ENCODE measurements around the gene ST3GAL3.
A peak's percentile ranks its signal among the peaks of the same experiment; 100 is the strongest.

The ST3GAL3 gene

GRCh38 chr1:43842175-43842498 lies 134.8 kb downstream of the ST3GAL3 start:
- Histone ChIP-seq H3K36me3 (ENCODE audit: control insufficient read depth, insufficient read depth, low read length) (no peaks in the 10 kb centered on the region), H3K4me1 (ENCODE audit: control insufficient read depth, insufficient read depth, low read length) (peaks cover 32% of the 10 kb centered on the region), H3K9ac (ENCODE audit: low read depth, low read length) (peak overlapping the region; percentile 36; the same call in 1 of the 2 replicates), H3K4me3 (ENCODE audit: low read depth, low read length) (peak overlapping the region; percentile 37; the same call in 1 of the 2 replicates), H3K27me3 (ENCODE audit: control insufficient read depth, insufficient read depth, low read length) (no peaks in the 10 kb centered on the region), H3K9me3 (ENCODE audit: control insufficient read depth, insufficient read depth, low read length) (peaks cover 9% of the 10 kb centered on the region), H3K27ac (ENCODE audit: low read depth, low read length) (peak overlapping the region; percentile 96)

GRCh38 chr1:43843684-43844083 lies 136.3 kb downstream of the ST3GAL3 start:
- H3K9ac ChIP-seq (ENCODE audit: low read depth, low read length): no peak overlapping the region
- H3K27me3 ChIP-seq (ENCODE audit: control insufficient read depth, insufficient read depth, low read length): no peaks in the 10 kb centered on the region
- no peak overlapping the region for H3K27ac ChIP-seq (ENCODE audit: low read depth, low read length)
- peaks cover 29% of the 10 kb centered on the region for H3K4me1 ChIP-seq (ENCODE audit: control insufficient read depth, insufficient read depth, low read length)
- H3K36me3 ChIP-seq (ENCODE audit: control insufficient read depth, insufficient read depth, low read length): no peaks in the 10 kb centered on the region
- H3K9me3 ChIP-seq (ENCODE audit: control insufficient read depth, insufficient read depth, low read length): peaks cover 9% of the 10 kb centered on the region
- no peak overlapping the region for H3K4me3 ChIP-seq (ENCODE audit: low read depth, low read length)

- H3K4me1 ChIP-seq (ENCODE audit: control insufficient read depth, insufficient read depth, low read length): peaks cover 25% of the 10 kb centered on the region
- H3K27me3 ChIP-seq (ENCODE audit: control insufficient read depth, insufficient read depth, low read length): no peaks in the 10 kb centered on the region
- H3K27ac ChIP-seq (ENCODE audit: low read depth, low read length): no peak overlapping the region
- H3K36me3 ChIP-seq (ENCODE audit: control insufficient read depth, insufficient read depth, low read length): no peaks in the 10 kb centered on the region
- H3K9ac ChIP-seq (ENCODE audit: low read depth, low read length): no peak overlapping the region
- H3K4me3 ChIP-seq (ENCODE audit: low read depth, low read length): no peak overlapping the region
- H3K9me3 ChIP-seq (ENCODE audit: control insufficient read depth, insufficient read depth, low read length): peaks cover 9% of the 10 kb centered on the region
These were observed 136.8 kb downstream of the ST3GAL3 start for GRCh38 chr1:43844114-43844513.

GRCh38 chr1:43847290-43847689 lies 140.0 kb downstream of the ST3GAL3 start:
- no peak overlapping the region for H3K4me3 ChIP-seq (ENCODE audit: low read depth, low read length)
- no peaks in the 10 kb centered on the region for H3K36me3 ChIP-seq (ENCODE audit: control insufficient read depth, insufficient read depth, low read length)
- no peak overlapping the region for H3K9ac ChIP-seq (ENCODE audit: low read depth, low read length)
- no peak overlapping the region for H3K27ac ChIP-seq (ENCODE audit: low read depth, low read length)
- H3K9me3 ChIP-seq (ENCODE audit: control insufficient read depth, insufficient read depth, low read length): peaks cover 5% of the 10 kb centered on the region
- H3K4me1 ChIP-seq (ENCODE audit: control insufficient read depth, insufficient read depth, low read length): no peaks in the 10 kb centered on the region
- H3K27me3 ChIP-seq (ENCODE audit: control insufficient read depth, insufficient read depth, low read length): no peaks in the 10 kb centered on the region

- H3K4me1 ChIP-seq (ENCODE audit: control insufficient read depth, insufficient read depth, low read length): no peaks in the 10 kb centered on the region
- no peaks in the 10 kb centered on the region for H3K36me3 ChIP-seq (ENCODE audit: control insufficient read depth, insufficient read depth, low read length)
- H3K27me3 ChIP-seq (ENCODE audit: control insufficient read depth, insufficient read depth, low read length): no peaks in the 10 kb centered on the region
- H3K4me3 ChIP-seq (ENCODE audit: low read depth, low read length): no peak overlapping the region
- peaks cover 2% of the 10 kb centered on the region for H3K9me3 ChIP-seq (ENCODE audit: control insufficient read depth, insufficient read depth, low read length)
- H3K27ac ChIP-seq (ENCODE audit: low read depth, low read length): no peak overlapping the region
- H3K9ac ChIP-seq (ENCODE audit: low read depth, low read length): no peak overlapping the region
These were observed 140.5 kb downstream of the ST3GAL3 start for GRCh38 chr1:43847882-43848281.

GRCh38 chr1:43849670-43850069 lies 142.3 kb downstream of the ST3GAL3 start:
- H3K9me3 ChIP-seq (ENCODE audit: control insufficient read depth, insufficient read depth, low read length): no peaks in the 10 kb centered on the region
- no peaks in the 10 kb centered on the region for H3K36me3 ChIP-seq (ENCODE audit: control insufficient read depth, insufficient read depth, low read length)
- H3K27me3 ChIP-seq (ENCODE audit: control insufficient read depth, insufficient read depth, low read length): no peaks in the 10 kb centered on the region
- no peak overlapping the region for H3K9ac ChIP-seq (ENCODE audit: low read depth, low read length)
- H3K27ac ChIP-seq (ENCODE audit: low read depth, low read length): no peak overlapping the region
- no peaks in the 10 kb centered on the region for H3K4me1 ChIP-seq (ENCODE audit: control insufficient read depth, insufficient read depth, low read length)
- H3K4me3 ChIP-seq (ENCODE audit: low read depth, low read length): no peak overlapping the region

- Histone ChIP-seq H3K9me3 (ENCODE audit: control insufficient read depth, insufficient read depth, low read length) (no peaks in the 10 kb centered on the region), H3K27ac (ENCODE audit: low read depth, low read length) (no peak overlapping the region), H3K9ac (ENCODE audit: low read depth, low read length) (no peak overlapping the region), H3K4me1 (ENCODE audit: control insufficient read depth, insufficient read depth, low read length) (no peaks in the 10 kb centered on the region), H3K27me3 (ENCODE audit: control insufficient read depth, insufficient read depth, low read length) (no peaks in the 10 kb centered on the region), H3K4me3 (ENCODE audit: low read depth, low read length) (no peak overlapping the region), H3K36me3 (ENCODE audit: control insufficient read depth, insufficient read depth, low read length) (no peaks in the 10 kb centered on the region)
These were observed 143.4 kb downstream of the ST3GAL3 start for GRCh38 chr1:43850591-43851233.

GRCh38 chr1:43851561-43852338 lies 144.4 kb downstream of the ST3GAL3 start:
- Histone ChIP-seq H3K36me3 (ENCODE audit: control insufficient read depth, insufficient read depth, low read length) (no peaks in the 10 kb centered on the region), H3K27me3 (ENCODE audit: control insufficient read depth, insufficient read depth, low read length) (no peaks in the 10 kb centered on the region), H3K4me3 (ENCODE audit: low read depth, low read length) (no peak overlapping the region), H3K9ac (ENCODE audit: low read depth, low read length) (no peak overlapping the region), H3K27ac (ENCODE audit: low read depth, low read length) (no peak overlapping the region), H3K4me1 (ENCODE audit: control insufficient read depth, insufficient read depth, low read length) (0 out of 2 replicates have a peak, but pooled peaks cover 2% of the 10 kb centered on the region), H3K9me3 (ENCODE audit: control insufficient read depth, insufficient read depth, low read length) (no peaks in the 10 kb centered on the region)

GRCh38 chr1:43853161-43853921 lies 146.0 kb downstream of the ST3GAL3 start:
- Histone ChIP-seq H3K9ac (ENCODE audit: low read depth, low read length) (no peak overlapping the region), H3K27me3 (ENCODE audit: control insufficient read depth, insufficient read depth, low read length) (no peaks in the 10 kb centered on the region), H3K27ac (ENCODE audit: low read depth, low read length) (no peak overlapping the region), H3K4me1 (ENCODE audit: control insufficient read depth, insufficient read depth, low read length) (peaks cover 7% of the 10 kb centered on the region), H3K9me3 (ENCODE audit: control insufficient read depth, insufficient read depth, low read length) (no peaks in the 10 kb centered on the region), H3K36me3 (ENCODE audit: control insufficient read depth, insufficient read depth, low read length) (no peaks in the 10 kb centered on the region), H3K4me3 (ENCODE audit: low read depth, low read length) (no peak overlapping the region)

- H3K27me3 ChIP-seq (ENCODE audit: control insufficient read depth, insufficient read depth, low read length): no peaks in the 10 kb centered on the region
- no peak overlapping the region for H3K27ac ChIP-seq (ENCODE audit: low read depth, low read length)
- H3K4me1 ChIP-seq (ENCODE audit: control insufficient read depth, insufficient read depth, low read length): peaks cover 11% of the 10 kb centered on the region
- no peak overlapping the region for H3K9ac ChIP-seq (ENCODE audit: low read depth, low read length)
- H3K36me3 ChIP-seq (ENCODE audit: control insufficient read depth, insufficient read depth, low read length): no peaks in the 10 kb centered on the region
- H3K9me3 ChIP-seq (ENCODE audit: control insufficient read depth, insufficient read depth, low read length): no peaks in the 10 kb centered on the region
- H3K4me3 ChIP-seq (ENCODE audit: low read depth, low read length): no peak overlapping the region
These were observed 147.1 kb downstream of the ST3GAL3 start for GRCh38 chr1:43854473-43854872.

GRCh38 chr1:43856188-43856587 lies 148.9 kb downstream of the ST3GAL3 start:
- H3K36me3 ChIP-seq (ENCODE audit: control insufficient read depth, insufficient read depth, low read length): no peaks in the 10 kb centered on the region
- H3K27ac ChIP-seq (ENCODE audit: low read depth, low read length): no peak overlapping the region
- H3K27me3 ChIP-seq (ENCODE audit: control insufficient read depth, insufficient read depth, low read length): no peaks in the 10 kb centered on the region
- no peak overlapping the region for H3K4me3 ChIP-seq (ENCODE audit: low read depth, low read length)
- H3K9ac ChIP-seq (ENCODE audit: low read depth, low read length): no peak overlapping the region
- peaks cover 11% of the 10 kb centered on the region for H3K4me1 ChIP-seq (ENCODE audit: control insufficient read depth, insufficient read depth, low read length)
- H3K9me3 ChIP-seq (ENCODE audit: control insufficient read depth, insufficient read depth, low read length): no peaks in the 10 kb centered on the region

Data from HUES48 (cell line).